Measurements from ENCODE around the gene SPDYE5.
"Not testable (repeated sequence)": the region's sequence is repeated elsewhere in the genome, so short reads cannot be mapped to it uniquely, and the experiment has no call there.

DNA sequence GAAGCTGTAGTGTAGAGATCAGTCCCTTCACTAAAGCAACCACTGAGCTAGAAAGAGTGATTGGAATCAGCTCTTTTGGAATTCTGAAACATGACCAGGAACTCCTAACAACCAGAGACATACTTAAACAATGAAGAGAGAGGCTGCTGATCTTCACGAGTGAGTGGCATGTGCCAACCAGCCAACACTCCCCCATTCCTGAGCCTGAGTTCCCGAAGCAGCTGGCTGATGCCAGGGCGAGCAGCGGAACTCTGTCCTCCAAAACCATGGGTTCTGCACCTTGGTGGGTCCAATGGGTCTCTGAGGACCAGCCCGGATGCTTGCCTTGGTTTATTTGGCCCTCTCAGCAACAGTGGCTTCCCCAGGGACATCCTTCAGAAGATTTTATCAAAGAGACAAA lies 31.6 kb upstream of the SPDYE5 start:
- TF ChIP-seq, protein P1, sequence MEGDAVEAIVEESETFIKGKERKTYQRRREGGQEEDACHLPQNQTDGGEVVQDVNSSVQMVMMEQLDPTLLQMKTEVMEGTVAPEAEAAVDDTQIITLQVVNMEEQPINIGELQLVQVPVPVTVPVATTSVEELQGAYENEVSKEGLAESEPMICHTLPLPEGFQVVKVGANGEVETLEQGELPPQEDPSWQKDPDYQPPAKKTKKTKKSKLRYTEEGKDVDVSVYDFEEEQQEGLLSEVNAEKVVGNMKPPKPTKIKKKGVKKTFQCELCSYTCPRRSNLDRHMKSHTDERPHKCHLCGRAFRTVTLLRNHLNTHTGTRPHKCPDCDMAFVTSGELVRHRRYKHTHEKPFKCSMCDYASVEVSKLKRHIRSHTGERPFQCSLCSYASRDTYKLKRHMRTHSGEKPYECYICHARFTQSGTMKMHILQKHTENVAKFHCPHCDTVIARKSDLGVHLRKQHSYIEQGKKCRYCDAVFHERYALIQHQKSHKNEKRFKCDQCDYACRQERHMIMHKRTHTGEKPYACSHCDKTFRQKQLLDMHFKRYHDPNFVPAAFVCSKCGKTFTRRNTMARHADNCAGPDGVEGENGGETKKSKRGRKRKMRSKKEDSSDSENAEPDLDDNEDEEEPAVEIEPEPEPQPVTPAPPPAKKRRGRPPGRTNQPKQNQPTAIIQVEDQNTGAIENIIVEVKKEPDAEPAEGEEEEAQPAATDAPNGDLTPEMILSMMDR (IDR thresholded peaks at IDR 0.05 in 2 of 3, conservative IDR thresholded peaks at IDR 0.05 in 1 of 3; ENCODE audit: borderline replicate concordance in 1 of 3, insufficient read depth in 1 of 3, low read depth in 2 of 3, low read length in 2 of 3) = not testable (repeated sequence)
- not testable (repeated sequence) for TF ChIP-seq POLR2A (IDR thresholded peaks at IDR 0.05; ENCODE audit: borderline replicate concordance, extremely low read depth, insufficient read depth, insufficient read length); POLR2AphosphoS5 (IDR thresholded peaks at IDR 0.05; ENCODE audit: low read depth, low read length); ZFX (IDR thresholded peaks at IDR 0.05); EGR1 (IDR thresholded peaks at IDR 0.05; ENCODE audit: low read depth); SP1 (IDR thresholded peaks at IDR 0.05; ENCODE audit: low read depth); EZH2phosphoT487 (IDR thresholded peaks at IDR 0.05; ENCODE audit: borderline replicate concordance); RAD21 (IDR thresholded peaks at IDR 0.05; ENCODE audit: low read depth); SIN3A (IDR thresholded peaks at IDR 0.05; ENCODE audit: low read depth); EZH2 (IDR thresholded peaks at IDR 0.05)

Measured in HCT116 (cell line).